Esophagus muscularis mucosa (tissue), 4 donors: ENCODE data around the gene DCC. TPM values are rescaled to one million over a fixed set of nuclear protein-coding genes. Genes with fewer than 3 reads are reported as not detected.

Source experiments
- DNase-seq: peaks from one replicate; pipeline ENCODE4 v3.0.0-alpha.2; 2017; ENCODE audit errors: extremely low spot score
- H3K27ac ChIP-seq, 4 donors: fragments of 200-600 bp; sonication (generic); replicated peaks in 1 of 4; 1 replicate in 3 of 4; 2 replicates in 1 of 4; pipeline ENCODE4 v1.5.1; 2016 to 2019; ENCODE audit warnings: mild to moderate bottlenecking in 1 of 4
- H3K27me3 ChIP-seq, 4 donors: fragments of 200-600 bp; sonication (generic); one replicate each; pipeline versions ENCODE4 v1.5.1 to v1.6.0; 2016 to 2019
- H3K36me3 ChIP-seq, 4 donors: fragments of 200-600 bp; sonication (generic); one replicate each; pipeline ENCODE4 v1.5.1; 2016 to 2019
- H3K4me1 ChIP-seq, 4 donors: fragments of 200-600 bp; sonication (generic); one replicate each; pipeline ENCODE4 v1.5.1; 2016 to 2019
- H3K4me3 ChIP-seq, 4 donors: fragments of 200-600 bp; sonication (generic); 1 replicate in 2 of 4; 2 replicates in 2 of 4; pipeline ENCODE4 v1.5.1; 2016 to 2019; ENCODE audit warnings: mild to moderate bottlenecking in 4 of 4, moderate library complexity in 1 of 4
- H3K9me3 ChIP-seq, 4 donors: fragments of 200-600 bp; sonication (generic); 1 replicate in 3 of 4; 2 replicates in 1 of 4; pipeline ENCODE4 v1.5.1; 2016 to 2019
- CTCF ChIP-seq, 3 experiments: fragments of 200-600 bp in 2 of 3; fragments of 450-650 bp in 1 of 3; sonication (generic) in 2 of 3; IDR thresholded peaks; one replicate each; pipeline ENCODE4 v1.5.1; 2017 to 2019; ENCODE audit warnings: antibody characterized with exemption in 3 of 3, mild to moderate bottlenecking in 2 of 3, moderate library complexity in 1 of 3
- EP300 ChIP-seq: sonication (generic); formaldehyde crosslinking; IDR thresholded peaks from one replicate; pipeline ENCODE4 v1.6.1; 2017; ENCODE audit warnings: antibody characterized with exemption
- POLR2A ChIP-seq: fragments of 450-650 bp; IDR thresholded peaks from one replicate; pipeline ENCODE4 v1.6.1; 2017; ENCODE audit warnings: antibody characterized with exemption, moderate library complexity, mild to moderate bottlenecking, low read depth
- POLR2AphosphoS5 ChIP-seq, 2 donors: sonication (generic); formaldehyde crosslinking; IDR thresholded peaks; one replicate each; pipeline ENCODE4 v1.6.1; 2017; ENCODE audit warnings: antibody characterized with exemption in 2 of 2
- WGBS: methylation state at CpG from one replicate; pipeline ENCODE4 v1.1.5; 2018; 5-methylcytosine and 5-hydroxymethylcytosine counted together
- intact Hi-C: fragments of 100-400 bp; cut with DNase I; formaldehyde crosslinking; loops from one replicate; pipeline ENCODE4 v1.15.1; 2023
- total RNA-seq, 4 donors: library from RNA; depleted of rRNA; stranded (reverse); fragments of >200 nt; gene quantifications; one replicate each; pipeline versions ENCODE4 v1.1.0 to v1.2.1, GENCODE V29; 2016

Gene DCC
- total RNA-seq, 4 donors from 2014 or later = 0.46 to 0.99 (median 0.83) TPM; not detected in 1

- TF ChIP-seq EP300 (no peak), POLR2A (no peak), POLR2AphosphoS5 (IDR thresholded peaks at IDR 0.05) (no peak), CTCF (IDR thresholded peaks at IDR 0.05) (no peak)
- H3K4me3 ChIP-seq = no peak overlapping the region
- H3K36me3 ChIP-seq = no peaks in the 10 kb centered on the region
- DNase-seq = no peak
- no peaks in the 10 kb centered on the region for H3K4me1 ChIP-seq
- intact Hi-C loops = no loop called here
- WGBS = 90% methylated on average over 1 of the region's 1 CpG
- H3K9me3 ChIP-seq = no peaks in the 10 kb centered on the region
- H3K27ac ChIP-seq = no peak overlapping the region
- H3K27me3 ChIP-seq = no peaks in the 10 kb centered on the region
Observed at GRCh38 chr18:52749542-52749941, 409.5 kb downstream of the DCC start.

GRCh38 chr18:52750995-52751394, 411.0 kb downstream of the DCC start:
- Histone ChIP-seq H3K4me1 (no peaks in the 10 kb centered on the region), H3K4me3 (no peak overlapping the region), H3K27ac (no peak overlapping the region), H3K9me3 (no peaks in the 10 kb centered on the region), H3K36me3 (no peaks in the 10 kb centered on the region), H3K27me3 (no peaks in the 10 kb centered on the region)
- intact Hi-C loops = loop anchor here (10.0 kb wide), 1 partner anchor 64 kb away; no protein-coding TSS in a partner anchor
- no peak for DNase-seq
- TF ChIP-seq POLR2AphosphoS5 (IDR thresholded peaks at IDR 0.05) = no peak
- WGBS = 67% methylated on average over 2 of the region's 2 CpGs

- TF ChIP-seq POLR2AphosphoS5 (IDR thresholded peaks at IDR 0.05) (no peak), EP300 (no peak), CTCF (IDR thresholded peaks at IDR 0.05) (no peak), POLR2A (no peak)
- no peak overlapping the region for H3K27ac ChIP-seq
- WGBS = 38% methylated on average over 3 of the region's 3 CpGs
- H3K9me3 ChIP-seq = no peaks in the 10 kb centered on the region
- intact Hi-C loops = no loop called here
- no peaks in the 10 kb centered on the region for H3K4me1 ChIP-seq
- no peaks in the 10 kb centered on the region for H3K36me3 ChIP-seq
- no peak overlapping the region for H3K4me3 ChIP-seq
- no peak for DNase-seq
- H3K27me3 ChIP-seq = no peaks in the 10 kb centered on the region
Observed at GRCh38 chr18:52764316-52764715, 424.3 kb downstream of the DCC start.

GRCh38 chr18:52766002-52766545, 426.1 kb downstream of the DCC start:
- 91% methylated on average over 5 of the region's 9 CpGs for WGBS

GRCh38 chr18:52781113-52781512, 441.1 kb downstream of the DCC start:
- no peak for DNase-seq
- Histone ChIP-seq H3K9me3 (no peaks in the 10 kb centered on the region), H3K4me1 (no peaks in the 10 kb centered on the region), H3K27me3 (no peaks in the 10 kb centered on the region), H3K4me3 (no peak overlapping the region), H3K36me3 (no peaks in the 10 kb centered on the region), H3K27ac (no peak overlapping the region)
- intact Hi-C loops = no loop called here
- TF ChIP-seq POLR2AphosphoS5 (IDR thresholded peaks at IDR 0.05) (no peak), EP300 (no peak), POLR2A (no peak), CTCF (IDR thresholded peaks at IDR 0.05) (no peak)
- WGBS = 81% methylated on average over 5 of the region's 5 CpGs

More at GRCh38 chr18:52766002-52766545, 426.1 kb downstream of the DCC start:
- Histone ChIP-seq H3K4me1 (no peaks in the 10 kb centered on the region), H3K36me3 (no peaks in the 10 kb centered on the region), H3K27ac (no peak overlapping the region), H3K27me3 (no peaks in the 10 kb centered on the region), H3K4me3 (no peak overlapping the region), H3K9me3 (no peaks in the 10 kb centered on the region)
- intact Hi-C loops = no loop called here
- DNase-seq = no peak
- TF ChIP-seq POLR2A (no peak), POLR2AphosphoS5 (IDR thresholded peaks at IDR 0.05) (no peak)

GRCh38 chr18:52791321-52791720, 451.3 kb downstream of the DCC start:
- intact Hi-C loops = no loop called here
- H3K27ac ChIP-seq = no peak overlapping the region
- H3K36me3 ChIP-seq = no peaks in the 10 kb centered on the region
- WGBS = 27% methylated on average over 2 of the region's 2 CpGs
- no peak for DNase-seq
- H3K27me3 ChIP-seq = no peaks in the 10 kb centered on the region
- no peaks in the 10 kb centered on the region for H3K4me1 ChIP-seq
- no peak for TF ChIP-seq POLR2AphosphoS5 (IDR thresholded peaks at IDR 0.05)
- TF ChIP-seq EP300 = no peak
- TF ChIP-seq CTCF (IDR thresholded peaks at IDR 0.05) = no peak
- TF ChIP-seq POLR2A = no peak
- H3K4me3 ChIP-seq = no peak overlapping the region
- H3K9me3 ChIP-seq = peaks cover 0 to 38% (median 24%) of the 10 kb centered on the region in 4 donors
